Coronary artery (tissue), 2 donors: ENCODE results near the gene JADE2.
"Not testable (repeated sequence)": the region's sequence is repeated elsewhere in the genome, so short reads cannot be mapped to it uniquely, and the experiment has no call there.

Source experiments
- DNase-seq: peaks from one replicate; pipeline ENCODE4 v3.0.0-alpha.2; 2017; ENCODE audit warnings: low spot score
- H3K27ac ChIP-seq, 2 donors: fragments of 200-600 bp; sonication (generic); one replicate each; pipeline ENCODE4 v1.5.1; 2016 to 2019
- H3K4me3 ChIP-seq: fragments of 200-600 bp; sonication (generic); 2 replicates; pipeline ENCODE4 v1.5.1; 2016; ENCODE audit warnings: mild to moderate bottlenecking, moderate library complexity
- TF ChIP-seq, protein P1 (sequence below): fragments of 200-600 bp; sonication (generic); IDR thresholded peaks from one replicate; pipeline ENCODE4 v1.5.1; 2019; ENCODE audit warnings: antibody characterized with exemption

The JADE2 gene

GRCh38 chr5:134547999-134548658 is 22.7 kb downstream of the JADE2 start:
- H3K27ac ChIP-seq = peak overlapping the region in 1 of 2 donors; percentile 51
- H3K4me3 ChIP-seq = peak overlapping the region; percentile 5
- TF ChIP-seq, protein P1, sequence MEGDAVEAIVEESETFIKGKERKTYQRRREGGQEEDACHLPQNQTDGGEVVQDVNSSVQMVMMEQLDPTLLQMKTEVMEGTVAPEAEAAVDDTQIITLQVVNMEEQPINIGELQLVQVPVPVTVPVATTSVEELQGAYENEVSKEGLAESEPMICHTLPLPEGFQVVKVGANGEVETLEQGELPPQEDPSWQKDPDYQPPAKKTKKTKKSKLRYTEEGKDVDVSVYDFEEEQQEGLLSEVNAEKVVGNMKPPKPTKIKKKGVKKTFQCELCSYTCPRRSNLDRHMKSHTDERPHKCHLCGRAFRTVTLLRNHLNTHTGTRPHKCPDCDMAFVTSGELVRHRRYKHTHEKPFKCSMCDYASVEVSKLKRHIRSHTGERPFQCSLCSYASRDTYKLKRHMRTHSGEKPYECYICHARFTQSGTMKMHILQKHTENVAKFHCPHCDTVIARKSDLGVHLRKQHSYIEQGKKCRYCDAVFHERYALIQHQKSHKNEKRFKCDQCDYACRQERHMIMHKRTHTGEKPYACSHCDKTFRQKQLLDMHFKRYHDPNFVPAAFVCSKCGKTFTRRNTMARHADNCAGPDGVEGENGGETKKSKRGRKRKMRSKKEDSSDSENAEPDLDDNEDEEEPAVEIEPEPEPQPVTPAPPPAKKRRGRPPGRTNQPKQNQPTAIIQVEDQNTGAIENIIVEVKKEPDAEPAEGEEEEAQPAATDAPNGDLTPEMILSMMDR = no peak
- DNase-seq = no peak

- H3K27ac ChIP-seq = peak overlapping the region in 1 of 2 donors; percentile 6
- H3K4me3 ChIP-seq = no peak overlapping the region
- no peak for DNase-seq
- TF ChIP-seq, protein P1 = no peak
Measured at GRCh38 chr5:134549714-134550113, 24.2 kb downstream of the JADE2 start.

DNA sequence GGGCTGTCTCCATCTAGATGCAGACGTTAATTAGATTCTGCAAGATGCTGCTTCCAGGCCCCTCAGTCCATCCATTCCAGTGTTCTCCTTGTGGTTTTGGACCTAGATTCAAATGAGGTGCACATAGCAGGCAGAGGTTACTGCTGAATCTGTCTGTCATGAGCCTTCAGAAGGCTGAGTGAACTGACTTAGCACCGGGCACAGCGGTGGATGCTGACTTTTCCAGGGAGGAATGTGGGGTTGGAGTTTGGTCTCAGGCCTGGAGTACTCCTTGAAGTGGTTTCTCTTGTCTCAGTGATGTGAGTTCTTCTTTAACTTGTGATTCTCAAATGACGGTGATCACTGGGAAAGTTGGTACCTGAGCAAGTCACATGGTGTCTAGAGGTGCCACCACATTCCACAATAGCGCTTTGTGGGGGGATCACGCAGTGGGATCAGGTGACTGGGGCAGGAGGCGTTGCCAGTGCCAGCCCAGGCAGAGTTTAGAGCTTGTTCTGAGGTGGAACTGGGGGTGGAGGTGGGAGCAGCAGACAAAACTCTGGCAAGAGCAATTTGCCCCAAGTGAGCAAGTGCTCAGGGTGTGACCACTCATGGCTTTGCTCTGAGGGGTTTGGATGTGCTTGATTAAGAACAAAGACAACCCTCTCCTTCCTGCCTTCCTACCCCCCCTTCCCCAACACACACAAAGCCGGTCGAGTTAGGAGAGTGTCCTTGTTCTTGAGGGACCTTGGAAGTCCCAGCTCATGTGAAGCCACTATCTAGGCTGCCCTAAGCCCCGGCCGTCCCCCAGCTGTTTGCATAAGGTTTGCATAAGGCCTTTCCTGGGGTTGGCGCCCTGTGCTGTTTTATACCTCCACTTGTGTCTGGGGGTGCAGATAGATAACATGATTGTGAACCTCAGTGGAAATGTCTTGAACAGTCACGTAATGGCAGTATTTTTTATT is 25.1 kb downstream of the JADE2 start:
- DNase-seq = no peak
- peak overlapping the region; percentile 62 to 90 for H3K27ac ChIP-seq
- no peak overlapping the region for H3K4me3 ChIP-seq
- TF ChIP-seq, protein P1 = no peak

- H3K4me3 ChIP-seq = peak overlapping the region; percentile 34
- DNase-seq = no peak
- peak overlapping the region; percentile 90 to 94 for H3K27ac ChIP-seq
- TF ChIP-seq, protein P1 = no peak
Measured at GRCh38 chr5:134551901-134552300, 26.4 kb downstream of the JADE2 start.

DNA sequence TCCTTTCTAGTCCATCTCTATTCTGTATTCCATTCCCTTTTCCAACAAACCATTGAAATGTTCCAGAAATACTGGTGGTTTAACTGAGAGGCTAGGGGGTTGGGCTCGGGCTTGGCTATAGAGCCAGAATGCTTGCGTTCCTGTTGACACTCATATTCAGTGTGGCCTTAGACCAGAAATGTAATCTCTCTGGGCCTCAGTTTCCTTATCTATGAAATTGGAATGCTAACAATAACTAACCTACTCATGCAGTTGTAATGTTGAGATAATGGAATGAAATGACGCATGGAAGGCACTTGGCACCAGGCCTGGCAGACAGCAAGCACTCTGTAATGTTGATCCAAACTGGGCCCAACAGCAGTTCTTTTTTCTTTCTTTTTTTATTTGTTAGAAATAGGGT is 26.8 kb downstream of the JADE2 start:
- peak; percentile 95 for DNase-seq
- peak overlapping the region; percentile 34 for H3K4me3 ChIP-seq
- TF ChIP-seq, protein P1 = no peak
- H3K27ac ChIP-seq = peak overlapping the region; percentile 90 to 94

DNA sequence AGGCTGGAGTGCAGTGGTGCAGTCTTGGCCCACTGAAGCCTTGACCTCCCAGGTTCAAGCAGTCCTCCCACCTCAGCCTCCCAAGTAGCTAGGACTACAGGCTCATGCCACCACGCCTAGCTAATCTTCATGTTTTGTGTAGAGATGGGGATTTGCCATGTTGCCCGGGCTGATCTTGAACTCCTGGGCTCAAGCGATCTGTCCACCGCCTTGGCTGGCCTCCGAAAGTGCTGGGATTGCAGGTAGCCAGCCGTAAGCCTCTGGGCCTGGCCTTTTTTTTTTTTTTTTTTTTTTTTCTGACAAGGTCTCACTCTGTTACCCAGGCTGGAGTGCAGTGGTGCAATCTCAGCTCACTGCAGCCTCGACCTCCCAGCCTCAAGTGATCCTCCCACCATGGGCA is 27.2 kb downstream of the JADE2 start:
- not testable (repeated sequence) for H3K4me3 ChIP-seq, DNase-seq
- H3K27ac ChIP-seq = peak overlapping the region; percentile 90 to 94

DNA sequence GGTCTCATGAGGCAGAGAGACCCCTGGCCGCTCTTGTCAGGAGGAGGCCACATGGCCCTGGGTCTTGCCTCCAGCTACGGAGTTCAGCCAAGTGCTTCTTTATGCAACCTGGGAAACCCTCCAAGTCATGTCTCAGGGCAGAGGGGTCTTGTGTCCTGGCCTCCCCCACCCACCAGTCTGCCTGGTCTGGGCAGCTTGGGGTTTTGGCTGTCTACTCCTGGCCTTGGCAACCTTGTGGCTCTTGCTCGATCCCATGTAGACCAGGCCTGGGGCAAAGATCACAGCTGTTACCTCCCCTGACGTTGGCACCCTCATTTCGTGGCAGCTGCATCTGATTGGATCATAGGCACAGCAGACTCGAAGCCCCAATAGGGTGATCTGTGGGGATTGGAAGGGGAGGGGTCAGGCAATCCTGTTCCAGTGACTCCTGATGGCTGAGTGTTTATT is 28.4 kb downstream of the JADE2 start:
- TF ChIP-seq, protein P1 = no peak
- no peak for DNase-seq
- Histone ChIP-seq H3K4me3 (no peak overlapping the region), H3K27ac (peak overlapping the region; percentile 90 to 94)
